ENCODE data around the gene ZNF800.
A peak's percentile ranks its signal among the peaks of the same experiment; 100 is the strongest.

Gene ZNF800

DNA sequence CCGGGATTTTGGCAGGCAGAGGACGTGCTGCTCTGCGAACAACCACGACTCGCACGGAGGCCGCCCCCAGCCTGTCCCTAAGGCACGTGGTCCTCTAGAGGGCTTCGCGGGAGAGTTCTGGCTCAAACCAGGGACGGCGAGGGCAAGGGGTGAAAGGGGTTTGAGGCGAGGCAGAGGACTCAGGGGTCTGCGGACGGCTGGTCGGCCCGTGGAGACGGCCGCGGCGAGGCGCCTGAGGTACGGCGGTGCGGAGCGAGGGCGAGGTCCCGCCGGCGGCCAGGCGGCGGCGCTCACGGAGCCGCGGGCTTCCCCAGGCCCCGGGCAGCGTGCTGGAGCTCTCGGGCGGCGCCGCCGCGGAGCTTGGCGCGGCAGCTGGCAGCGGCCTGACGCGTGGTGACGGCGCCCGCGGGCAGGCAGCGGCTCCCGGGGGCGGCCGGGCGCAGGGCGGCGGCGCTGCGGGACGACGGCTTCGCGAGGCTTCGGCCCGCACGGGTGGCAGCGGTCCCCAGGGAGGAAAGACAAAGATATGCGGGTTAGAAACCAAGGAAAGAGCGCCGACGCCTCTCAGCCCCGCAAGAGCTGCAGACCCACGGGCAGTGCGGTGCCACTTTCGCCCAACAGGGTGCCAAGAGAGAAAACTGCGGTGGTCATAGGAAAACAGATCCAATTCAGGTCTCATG is 44.8 kb downstream of the ZNF800 start:
- peak; percentile 24 for DNase-seq

DNA sequence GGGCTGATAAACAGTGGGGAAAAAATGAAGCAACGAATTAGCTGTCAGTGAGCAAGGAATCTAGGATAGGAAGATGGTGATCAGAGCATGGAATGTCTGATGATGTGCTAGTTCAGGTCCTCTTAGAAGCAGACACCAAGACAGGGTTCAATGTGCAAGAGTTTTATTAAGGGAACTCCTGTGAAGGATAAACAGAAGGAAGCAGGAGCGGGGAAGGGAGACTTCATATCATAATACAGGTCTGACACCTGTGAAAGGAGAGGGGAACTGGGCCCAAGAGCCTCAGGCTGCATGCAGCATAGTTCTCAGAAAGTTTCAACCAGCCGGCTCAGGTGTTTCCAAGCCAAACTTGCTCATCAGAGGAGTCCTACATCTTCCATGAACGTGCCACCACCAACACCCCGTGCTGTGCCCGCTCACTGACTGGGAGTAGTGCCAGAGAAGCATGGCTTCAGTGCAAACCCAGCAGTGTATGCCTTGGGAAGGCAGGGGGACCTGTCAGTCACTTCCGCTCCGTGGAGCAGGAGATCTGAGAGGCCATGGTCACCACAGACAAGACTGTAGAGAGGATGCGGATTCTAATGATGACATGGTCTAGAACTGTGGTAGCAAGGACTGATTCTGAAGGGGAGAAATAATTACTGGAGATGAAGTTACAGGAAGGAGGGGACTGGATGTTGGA is 45.8 kb downstream of the ZNF800 start:
- no peak for DNase-seq

DNA sequence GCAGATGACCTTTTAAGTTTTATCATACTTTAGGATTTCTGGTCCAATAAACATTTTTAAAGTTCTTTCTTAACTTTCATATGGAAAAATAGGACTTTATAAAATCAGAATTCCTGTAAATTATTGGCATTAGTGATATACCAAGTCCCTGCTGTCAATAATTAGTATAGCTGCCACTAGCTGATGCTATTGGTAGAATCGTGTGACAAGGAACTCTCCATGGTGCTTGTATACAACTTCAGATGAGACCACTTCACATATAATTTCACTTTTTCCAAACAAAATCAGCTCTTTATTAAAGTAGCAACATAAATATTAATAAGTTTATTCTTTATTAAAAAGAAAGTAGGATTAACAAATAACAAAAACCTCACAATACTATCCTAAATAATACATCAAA is 49.9 kb downstream of the ZNF800 start:
- no peak for DNase-seq

DNA sequence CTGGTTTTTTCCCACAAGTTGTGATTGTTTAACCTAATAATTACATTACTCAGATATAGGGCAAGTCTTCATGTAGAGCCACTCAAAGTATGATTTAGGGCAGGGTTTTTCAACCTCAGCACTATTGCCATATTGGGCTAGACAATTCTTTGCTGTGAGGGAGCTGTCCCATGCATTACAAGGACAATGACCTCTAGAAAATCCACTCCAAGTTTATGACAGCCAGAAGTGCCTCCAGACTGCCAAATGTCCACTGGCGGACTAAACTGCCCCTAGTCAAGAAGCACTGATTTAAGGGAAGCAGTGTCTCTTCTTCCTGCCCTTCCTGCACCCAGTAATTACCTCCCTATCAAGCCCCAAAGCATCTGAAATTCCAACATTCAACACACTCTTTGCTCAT is 54.4 kb downstream of the ZNF800 start:
- no peak for DNase-seq

DNA sequence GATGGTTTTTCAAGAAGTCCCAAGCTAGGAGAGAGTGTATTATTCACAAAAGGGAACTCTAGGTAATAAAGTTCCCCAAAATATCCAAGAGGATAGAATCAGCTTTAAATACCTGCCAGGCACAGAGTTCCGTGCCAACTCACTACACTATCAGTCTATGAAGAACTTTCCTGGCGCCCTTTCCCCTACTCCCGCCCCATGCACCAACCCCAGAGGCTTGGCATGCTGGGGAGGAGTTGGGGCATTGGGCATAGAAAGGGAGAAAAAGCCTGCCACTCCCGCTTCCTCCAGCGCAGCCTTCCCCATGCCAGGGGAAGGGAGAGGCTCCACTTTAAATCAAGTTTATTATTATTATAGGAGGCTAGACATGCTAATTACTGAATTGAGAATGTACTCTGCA is 54.9 kb downstream of the ZNF800 start:
- no peak for DNase-seq

DNA sequence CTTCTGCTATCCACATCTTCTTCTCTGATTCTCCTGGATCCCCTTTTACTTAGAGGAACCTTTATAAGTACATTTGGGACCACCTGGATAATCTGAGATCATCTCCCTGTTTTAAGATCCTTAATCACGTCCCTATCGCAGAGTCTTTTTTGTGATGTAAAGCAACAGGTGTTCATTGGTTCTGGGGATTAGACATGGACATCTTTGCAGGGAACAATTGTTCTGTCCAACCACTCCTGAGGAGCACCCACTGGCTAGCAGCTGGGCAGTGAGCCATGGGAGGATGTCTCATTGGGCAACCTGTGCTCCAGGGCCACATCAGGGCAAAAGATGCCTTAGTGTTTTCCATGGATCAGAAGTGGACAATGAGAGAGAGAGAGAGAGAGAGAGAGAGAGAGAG is 56.0 kb downstream of the ZNF800 start:
- no peak for DNase-seq

DNA sequence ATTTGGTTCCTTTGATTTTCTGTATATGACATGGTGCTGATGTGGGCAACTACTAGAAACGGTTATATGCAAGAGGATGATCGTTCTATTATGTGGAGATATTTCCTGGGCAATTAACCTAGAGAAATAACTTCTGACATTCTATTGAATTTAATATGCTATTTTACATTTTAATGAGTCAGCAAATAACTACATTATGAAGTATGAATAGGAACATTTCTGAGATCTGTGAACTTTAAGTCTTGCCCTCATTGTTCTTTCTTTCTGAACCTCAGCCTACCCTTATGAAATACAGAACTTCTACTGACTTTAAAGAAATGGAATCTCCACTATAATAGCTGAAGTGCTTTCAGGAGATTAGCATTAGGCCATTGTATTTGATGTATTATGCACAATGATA is 59.6 kb downstream of the ZNF800 start:
- no peak for DNase-seq

GRCh38 chr7:127330070-127330469 is 62.4 kb downstream of the ZNF800 start:
- DNase-seq: no peak

DNA sequence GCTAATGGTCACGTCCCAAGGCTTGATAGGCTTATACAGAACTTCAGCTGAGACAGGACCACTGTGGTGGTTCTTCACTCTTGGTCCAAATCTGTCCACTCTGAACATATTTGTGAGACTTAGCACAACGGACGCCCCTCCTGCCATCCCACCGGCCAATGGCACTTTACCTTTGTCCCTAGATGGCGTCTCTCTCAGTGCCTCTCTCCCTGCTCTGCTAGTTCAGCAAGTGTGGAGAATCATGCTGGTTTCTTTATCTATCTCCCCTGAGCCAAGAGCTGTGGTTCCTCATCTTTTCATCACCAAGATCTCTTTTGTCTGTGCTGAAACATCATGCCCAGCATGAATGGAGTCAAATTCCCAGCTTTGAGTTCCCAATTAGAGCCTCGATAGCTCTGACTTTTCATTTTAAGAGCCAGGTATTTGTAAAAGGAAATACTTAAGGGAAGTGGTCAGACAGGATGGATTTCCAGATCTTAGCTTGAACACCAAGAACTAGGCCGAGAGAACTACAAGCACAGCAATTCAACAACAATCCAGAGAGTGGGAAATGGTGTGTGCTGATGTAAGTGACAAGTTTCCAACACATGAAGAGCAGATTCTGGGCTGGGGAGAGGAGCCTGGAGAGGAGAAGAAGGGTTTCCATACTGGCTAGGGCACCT is 69.5 kb downstream of the ZNF800 start:
- no peak for DNase-seq

GRCh38 chr7:127322351-127322750 is 70.2 kb downstream of the ZNF800 start:
- no peak for DNase-seq

GRCh38 chr7:127320974-127321373 is 71.5 kb downstream of the ZNF800 start:
- DNase-seq: no peak

Data from NCI-H1694 (cell line).